H1 (cell line): ENCODE data around the gene COQ7. TPM values are rescaled to one million over a fixed set of nuclear protein-coding genes. Genes with fewer than 3 reads are reported as not detected.

ENCODE experiments used
- CHD7 ChIP-seq: fragments of 300-600 bp; sonication (generic); IDR thresholded peaks from 2 replicates; pipeline ENCODE4 v1.7.1; 2012; ENCODE audit warnings: low read length, moderate library complexity, mild to moderate bottlenecking, inconsistent platforms; ENCODE audit not compliant: insufficient replicate concordance
- FOSL1 ChIP-seq: IDR thresholded peaks from 2 replicates; pipeline ENCODE4 v1.6.1; 2011; ENCODE audit warnings: mild to moderate bottlenecking, low read depth, low read length, moderate library complexity; ENCODE audit not compliant: insufficient read depth
- HDAC6 ChIP-seq: IDR thresholded peaks from one replicate; pipeline ENCODE4 v1.7.1; 2012; ENCODE audit warnings: low read depth, mild to moderate bottlenecking, inconsistent platforms, low read length, moderate library complexity
- RBBP5 ChIP-seq: IDR thresholded peaks from 2 replicates; pipeline ENCODE4 v1.7.1; 2012; ENCODE audit warnings: low read depth, mild to moderate bottlenecking, inconsistent platforms, low read length, moderate library complexity, borderline replicate concordance
- SIN3A ChIP-seq, 2 experiments: IDR thresholded peaks in 1 of 2; conservative IDR thresholded peaks in 1 of 2; 2 replicates each; pipeline ENCODE4 v1.6.1; 2011 to 2012; ENCODE audit warnings: low read length in 2 of 2, improper control_type of control experiment in 1 of 2, low read depth in 1 of 2, mild to moderate bottlenecking in 1 of 2
- TAF1 ChIP-seq: IDR thresholded peaks from 2 replicates; pipeline ENCODE4 v1.6.1; 2011; ENCODE audit warnings: mild to moderate bottlenecking, low read depth, low read length
- polyA plus RNA-seq, 7 experiments: library from polyadenylated mRNA; depleted of rRNA in 3 of 7; stranded (reverse) in 5 of 7; unstranded in 2 of 7; fragments of >200 nt in 5 of 7; fragments of 200-250 nt in 2 of 7; gene quantifications; 1 replicate in 5 of 7; 2 replicates in 1 of 7; 4 replicates in 1 of 7; pipeline versions ENCODE4 v1.2.1 to v1.2.3, GENCODE V29; 2011 to 2013; ENCODE audit warnings: missing spikeins in 2 of 7, mixed read lengths in 2 of 7
- total RNA-seq: library from RNA; stranded (reverse); fragmentation: NEBNext Ultra II Directional; extraction: Animal tissue kit (Norgen Biotek cat#: 25700); gene quantifications from 2 replicates; pipeline ENCODE4 v1.2.1, GENCODE V29; 2021
- TF ChIP-seq, protein P1 (sequence below): IDR thresholded peaks from 2 replicates; pipeline ENCODE4 v1.6.1; 2011; ENCODE audit warnings: low read depth, mild to moderate bottlenecking, low read length; ENCODE audit not compliant: insufficient read depth

Gene COQ7
- total and polyA plus RNA-seq, 2 of the 8 experiments (the other 6 are each of a cell fraction or from before 2014, with no cell fraction given) = 7.1 to 15.2 TPM

DNA sequence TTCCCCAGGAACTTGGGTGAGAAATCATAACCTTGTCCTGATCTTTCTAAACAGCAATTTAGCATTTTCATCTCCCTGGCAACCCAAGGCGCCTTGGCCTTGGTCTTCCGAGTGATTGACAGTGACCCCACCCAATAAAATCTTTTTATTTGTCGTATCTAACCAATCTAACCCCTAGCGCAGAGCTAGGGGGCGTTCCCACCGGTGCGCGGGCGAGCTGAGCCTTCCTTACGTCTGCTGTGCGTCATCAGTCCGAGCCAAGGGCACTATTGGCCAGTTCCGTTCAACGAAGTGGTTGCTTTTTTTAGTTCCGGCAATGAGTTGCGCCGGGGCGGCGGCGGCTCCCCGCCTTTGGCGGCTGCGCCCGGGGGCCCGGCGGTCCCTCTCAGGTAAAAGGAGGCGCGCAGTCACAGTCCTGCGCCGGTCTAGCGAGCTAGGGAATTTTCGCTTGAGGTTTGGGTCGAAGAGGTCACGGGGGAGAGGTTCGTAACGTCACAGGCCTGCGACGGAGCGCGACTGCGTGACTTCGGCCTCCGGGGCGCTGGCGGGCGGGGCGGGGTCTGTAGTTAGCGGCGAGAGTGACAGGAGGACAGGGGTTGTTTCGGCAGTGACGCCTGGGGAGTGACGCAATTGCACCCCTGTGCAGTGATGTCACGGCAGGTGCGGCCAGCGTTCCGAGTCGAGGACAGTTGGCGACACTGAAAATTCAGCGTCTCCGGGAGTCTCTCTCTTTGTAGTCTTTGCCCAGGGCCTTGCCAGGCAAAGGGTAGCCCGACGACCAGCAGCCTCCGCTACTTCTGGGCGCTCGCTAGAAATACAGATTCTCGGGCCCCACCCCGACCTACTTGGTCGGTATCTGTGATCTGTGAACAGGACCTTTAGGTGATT lies at the start of gene COQ7 (continued):
- TF ChIP-seq FOSL1 (no peak), TAF1 (peak; percentile 89), CHD7 (no peak), RBBP5 (peak; percentile 87), HDAC6 (no peak), SIN3A (conservative IDR thresholded peaks at IDR 0.05 in 1 of 2, IDR thresholded peaks at IDR 0.05 in 1 of 2; ENCODE audit: low read depth in 1 of 2, low read length in 2 of 2) (no peak; a peak in 1 of 4 replicates)
- TF ChIP-seq, protein P1, sequence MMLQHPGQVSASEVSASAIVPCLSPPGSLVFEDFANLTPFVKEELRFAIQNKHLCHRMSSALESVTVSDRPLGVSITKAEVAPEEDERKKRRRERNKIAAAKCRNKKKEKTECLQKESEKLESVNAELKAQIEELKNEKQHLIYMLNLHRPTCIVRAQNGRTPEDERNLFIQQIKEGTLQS = peak; percentile 89
